ENCODE data around the gene SARDH. TPM values are rescaled to one million over a fixed set of nuclear protein-coding genes. Genes with fewer than 3 reads are reported as not detected.
A peak's percentile ranks its signal among the peaks of the same experiment; 100 is the strongest.

The SARDH gene
- total RNA-seq, 4 donors from 2014 or later: 0.26 to 0.57 TPM; not detected in 2

DNA sequence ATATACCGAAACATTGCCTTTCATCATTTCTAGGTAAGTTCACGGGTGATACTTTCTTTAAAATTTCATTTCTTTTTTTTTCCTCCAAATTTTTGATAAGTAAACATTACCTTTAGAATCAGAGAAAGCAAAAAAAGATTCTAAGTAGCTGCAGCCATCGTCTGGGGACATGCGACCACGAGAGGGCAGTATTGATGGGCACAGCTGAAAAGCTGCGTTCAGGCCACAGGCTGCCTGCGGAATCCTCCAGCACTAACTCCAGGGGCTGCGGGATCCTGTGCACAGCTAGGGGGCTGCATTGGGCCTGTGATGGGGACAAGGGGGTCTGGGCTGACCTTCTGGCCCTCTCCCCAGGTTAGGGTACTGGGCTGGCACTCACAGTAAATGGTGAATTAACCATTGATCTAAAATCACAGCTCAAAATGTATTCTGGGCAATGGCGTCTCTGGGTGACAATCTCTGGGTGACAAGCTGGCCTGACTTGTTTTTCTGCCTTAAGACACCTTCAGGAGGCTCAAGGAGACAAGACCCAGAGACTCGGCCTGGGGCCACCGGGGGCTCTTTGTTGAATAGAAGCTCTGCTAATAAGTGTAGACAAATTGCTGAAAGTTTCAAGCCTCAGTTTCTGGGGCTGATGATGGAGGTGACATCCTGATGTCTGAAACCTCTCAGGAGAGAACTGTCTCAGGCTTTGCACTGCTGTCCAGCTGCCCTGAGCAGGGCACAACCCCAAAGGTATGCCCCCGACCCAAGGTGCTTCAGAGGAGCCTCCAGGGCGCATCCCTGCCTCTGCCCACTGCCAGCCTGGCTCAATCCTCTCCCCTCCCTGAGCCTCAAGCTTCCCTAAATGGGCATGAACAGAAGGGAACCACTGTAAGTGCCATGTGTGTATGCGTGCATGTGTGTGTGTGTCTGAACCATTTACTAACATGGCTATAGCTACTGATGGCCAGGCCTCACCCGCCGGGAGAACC, 44.3 kb upstream of the SARDH start:
- TF ChIP-seq POLR2A (IDR thresholded peaks at IDR 0.05): no peak
- TF ChIP-seq, protein P1, sequence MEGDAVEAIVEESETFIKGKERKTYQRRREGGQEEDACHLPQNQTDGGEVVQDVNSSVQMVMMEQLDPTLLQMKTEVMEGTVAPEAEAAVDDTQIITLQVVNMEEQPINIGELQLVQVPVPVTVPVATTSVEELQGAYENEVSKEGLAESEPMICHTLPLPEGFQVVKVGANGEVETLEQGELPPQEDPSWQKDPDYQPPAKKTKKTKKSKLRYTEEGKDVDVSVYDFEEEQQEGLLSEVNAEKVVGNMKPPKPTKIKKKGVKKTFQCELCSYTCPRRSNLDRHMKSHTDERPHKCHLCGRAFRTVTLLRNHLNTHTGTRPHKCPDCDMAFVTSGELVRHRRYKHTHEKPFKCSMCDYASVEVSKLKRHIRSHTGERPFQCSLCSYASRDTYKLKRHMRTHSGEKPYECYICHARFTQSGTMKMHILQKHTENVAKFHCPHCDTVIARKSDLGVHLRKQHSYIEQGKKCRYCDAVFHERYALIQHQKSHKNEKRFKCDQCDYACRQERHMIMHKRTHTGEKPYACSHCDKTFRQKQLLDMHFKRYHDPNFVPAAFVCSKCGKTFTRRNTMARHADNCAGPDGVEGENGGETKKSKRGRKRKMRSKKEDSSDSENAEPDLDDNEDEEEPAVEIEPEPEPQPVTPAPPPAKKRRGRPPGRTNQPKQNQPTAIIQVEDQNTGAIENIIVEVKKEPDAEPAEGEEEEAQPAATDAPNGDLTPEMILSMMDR (IDR thresholded peaks at IDR 0.05): peak; percentile 64 to 82 (median 77)
- H3K36me3 ChIP-seq: peaks cover 0 to 40% (median 4%) of the 10 kb centered on the region in 3 donors
- no peak for DNase-seq
- WGBS, 2 donors: 32 to 45% methylated on average over 11 to 12 of the region's 16 CpGs
- intact Hi-C loops (cut with DNase I): loop anchor here (10.0 kb wide), 1 partner anchor 322 kb away; no protein-coding TSS in a partner anchor
- H3K9me3 ChIP-seq: no peaks in the 10 kb centered on the region
- peaks cover 0 to 12% (median under 1%) of the 10 kb centered on the region in 3 donors for H3K4me1 ChIP-seq
- H3K4me3 ChIP-seq: no peak overlapping the region
- no peaks in the 10 kb centered on the region for H3K27me3 ChIP-seq
- no peak overlapping the region for H3K27ac ChIP-seq

- Histone ChIP-seq H3K27ac (no peak overlapping the region), H3K36me3 (peaks cover 0 to 47% (median 4%) of the 10 kb centered on the region in 3 donors), H3K4me1 (peaks cover 0 to 6% (median 0%) of the 10 kb centered on the region in 3 donors), H3K27me3 (no peaks in the 10 kb centered on the region), H3K9me3 (no peaks in the 10 kb centered on the region), H3K4me3 (no peak overlapping the region)
- 85 to 86% methylated on average over 10 of the region's 10 CpGs for WGBS, 2 donors
- no peak for DNase-seq
- TF ChIP-seq POLR2A (IDR thresholded peaks at IDR 0.05): no peak
- TF ChIP-seq, protein P1 (IDR thresholded peaks at IDR 0.05): no peak
- intact Hi-C loops (cut with DNase I): loop anchor here (10.0 kb wide), 1 partner anchor 323 kb away; no protein-coding TSS in a partner anchor
Observed at GRCh38 chr9:133781828-133782135, 43.6 kb upstream of the SARDH start.

DNA sequence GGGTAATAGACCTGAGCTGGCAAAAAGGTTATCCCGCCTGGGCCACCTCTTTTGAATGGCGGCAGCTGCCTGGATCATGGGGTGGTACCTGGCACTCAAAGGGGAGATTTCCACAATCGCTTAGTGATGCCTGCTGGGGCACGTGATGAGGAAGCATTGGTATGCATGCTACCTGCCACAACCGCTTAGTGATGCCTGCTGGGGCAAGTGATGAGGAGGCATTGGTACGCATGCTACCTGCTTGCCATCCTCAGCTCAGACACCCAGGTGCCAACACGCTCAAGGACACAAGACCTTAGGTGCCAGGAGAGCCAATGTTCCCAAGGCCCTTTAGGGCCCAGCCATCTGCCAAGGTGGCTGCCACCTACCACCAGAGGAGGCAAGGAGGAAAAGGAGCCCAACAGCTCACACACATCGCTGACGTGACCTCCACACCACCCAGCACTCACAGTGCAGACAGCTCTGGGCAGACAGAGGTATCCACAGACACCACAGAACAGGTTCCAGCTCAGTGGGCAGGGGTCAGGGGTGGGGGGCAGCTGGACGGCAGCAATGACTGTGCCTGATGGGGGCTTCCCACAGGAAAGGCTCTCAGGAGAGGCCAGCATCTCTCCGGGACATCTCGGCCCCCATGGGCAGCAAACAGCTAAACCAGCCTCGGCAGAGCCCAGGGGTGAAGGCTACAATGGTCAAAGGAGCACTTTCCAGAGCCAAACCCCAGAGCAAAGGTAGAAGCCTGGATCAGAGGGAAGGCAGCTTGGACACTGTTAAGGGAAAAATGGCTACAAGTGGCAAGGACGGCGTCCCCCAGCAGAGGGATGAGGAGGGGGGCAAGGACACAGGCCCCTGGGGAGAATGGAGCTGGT, 43.0 kb upstream of the SARDH start:
- no peaks in the 10 kb centered on the region for H3K9me3 ChIP-seq
- 89 to 90% methylated on average over 9 to 12 of the region's 15 CpGs for WGBS, 2 donors
- H3K27me3 ChIP-seq: no peaks in the 10 kb centered on the region
- H3K4me3 ChIP-seq: no peak overlapping the region
- intact Hi-C loops (cut with DNase I): loop anchor here (10.0 kb wide), 1 partner anchor 324 kb away; no protein-coding TSS in a partner anchor
- H3K27ac ChIP-seq: no peak overlapping the region
- TF ChIP-seq, protein P1 (IDR thresholded peaks at IDR 0.05): no peak
- TF ChIP-seq POLR2A (IDR thresholded peaks at IDR 0.05): no peak
- H3K36me3 ChIP-seq: peaks cover 0 to 53% (median 6%) of the 10 kb centered on the region in 3 donors
- peaks cover 0 to 6% (median 0%) of the 10 kb centered on the region in 3 donors for H3K4me1 ChIP-seq
- no peak for DNase-seq

GRCh38 chr9:133780404-133780945, 42.3 kb upstream of the SARDH start:
- DNase-seq: no peak
- Histone ChIP-seq H3K4me3 (no peak overlapping the region), H3K9me3 (no peaks in the 10 kb centered on the region), H3K27me3 (no peaks in the 10 kb centered on the region), H3K27ac (no peak overlapping the region), H3K4me1 (peaks cover 0 to 6% (median 0%) of the 10 kb centered on the region in 3 donors), H3K36me3 (peaks cover 0 to 59% (median 9%) of the 10 kb centered on the region in 3 donors)
- intact Hi-C loops (cut with DNase I): loop anchor here (10.0 kb wide), 1 partner anchor 324 kb away; no protein-coding TSS in a partner anchor
- TF ChIP-seq, protein P1 (IDR thresholded peaks at IDR 0.05): no peak
- TF ChIP-seq POLR2A (IDR thresholded peaks at IDR 0.05): no peak
- 89 to 99% methylated on average over 9 to 14 of the region's 15 CpGs for WGBS, 2 donors

Measured in esophagus squamous epithelium (tissue), 5 donors.